DMS153 (cell line): ENCODE data around the gene ZNF480.
A peak's percentile ranks its signal among the peaks of the same experiment; 100 is the strongest.
"Not testable (repeated sequence)": the region's sequence is repeated elsewhere in the genome, so short reads cannot be mapped to it uniquely, and the experiment has no call there.

ENCODE experiments used
- DNase-seq: peaks from one replicate; lab custom pipeline; 2025; lab: John Stamatoyannopoulos, UW

The ZNF480 gene

GRCh38 chr19:52296773-52297600 is at the start of gene ZNF480:
TSS of gene ZNF480 (plus strand) at chr19:52297169. CDS start at chr19:52300413, 3,244 bp downstream.
- DNase-seq = peak; percentile 36

DNA sequence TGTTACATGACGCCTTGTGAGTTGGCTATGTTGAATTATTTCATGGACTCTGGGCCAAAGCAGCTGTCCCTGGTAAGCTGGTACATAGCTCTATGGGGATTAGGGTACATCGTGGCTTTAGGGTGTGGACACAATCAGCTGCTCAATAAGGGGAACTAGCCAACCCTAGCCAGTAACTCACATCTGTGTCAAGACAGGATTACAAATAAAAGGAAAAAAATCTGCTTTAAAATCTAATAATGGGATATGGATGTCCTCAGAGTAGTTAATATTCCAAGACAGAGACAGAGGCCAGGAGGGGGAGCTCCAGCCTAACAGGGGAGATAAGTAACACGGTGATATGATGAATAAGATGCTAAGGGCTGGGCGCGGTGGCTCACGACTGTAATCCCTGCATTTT is 48.7 kb upstream of the ZNF480 start:
- DNase-seq = no peak

GRCh38 chr19:52258426-52258825 is 38.5 kb upstream of the ZNF480 start:
- no peak for DNase-seq

DNA sequence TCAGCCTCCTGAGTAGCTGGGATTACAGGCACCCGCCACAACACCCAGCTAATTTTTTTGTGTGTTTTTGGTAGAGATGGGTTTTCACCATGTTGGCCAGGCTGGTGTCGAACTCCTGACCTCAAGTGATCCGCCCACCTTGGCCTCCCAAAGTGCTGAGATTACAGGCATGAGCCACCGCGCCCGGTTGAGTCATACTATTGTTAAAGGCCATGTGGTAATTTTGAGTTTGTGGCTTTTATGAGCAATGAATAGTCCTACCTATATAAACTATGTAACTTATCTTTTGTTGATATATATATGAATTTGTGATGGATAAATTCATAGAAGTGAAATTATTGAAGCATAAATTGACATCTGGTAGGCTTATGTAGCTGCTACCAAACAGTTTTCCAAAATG is 31.4 kb upstream of the ZNF480 start:
- not testable (repeated sequence) for DNase-seq

- peak; percentile 93 for DNase-seq
Observed at GRCh38 chr19:52269338-52270261, 27.4 kb upstream of the ZNF480 start, which contains the start of gene ZNF766. TSS of gene ZNF766 (plus strand) at chr19:52269587. CDS start at chr19:52269614, 27 bp downstream.

- no peak for DNase-seq
Observed at GRCh38 chr19:52270266-52270885, 26.6 kb upstream of the ZNF480 start.

- no peak for DNase-seq
Observed at GRCh38 chr19:52273301-52273700, 23.7 kb upstream of the ZNF480 start.

DNA sequence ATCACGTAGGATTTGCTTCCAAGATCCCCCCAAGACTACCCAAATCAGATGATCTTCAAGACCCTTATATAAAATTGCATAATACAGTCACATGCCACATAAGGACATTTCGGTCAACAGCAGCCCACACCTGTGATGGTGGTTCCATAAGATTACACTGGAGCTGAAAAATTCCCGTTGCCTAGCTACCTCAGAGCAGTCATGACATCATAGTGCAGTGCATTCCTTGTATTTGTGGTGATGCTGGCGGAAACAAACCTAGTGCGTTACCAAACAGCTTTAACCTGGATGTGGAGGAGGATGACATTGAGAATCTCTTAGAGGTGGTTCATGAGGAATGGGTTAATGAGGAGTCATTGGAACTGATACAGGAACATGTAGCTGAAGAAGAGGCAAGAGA is 22.8 kb upstream of the ZNF480 start:
- no peak for DNase-seq

DNA sequence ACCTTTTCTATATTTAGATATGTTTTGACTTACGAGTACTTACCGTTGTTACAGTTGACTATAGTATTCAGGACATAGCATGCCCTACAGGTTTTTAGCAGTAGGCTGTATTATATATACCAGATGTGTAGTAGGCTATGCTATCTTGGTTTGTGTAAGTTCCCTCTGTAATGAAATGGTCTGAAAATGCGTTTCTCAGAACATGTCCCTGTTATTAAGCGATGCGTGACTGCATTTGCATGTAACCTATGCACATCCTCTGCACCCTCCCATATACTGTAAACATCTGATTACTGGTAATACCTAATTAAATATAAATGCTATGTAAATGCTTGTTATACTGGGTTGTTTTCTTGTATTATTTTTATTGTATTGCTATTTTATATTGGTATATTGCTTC is 21.0 kb upstream of the ZNF480 start:
- DNase-seq = no peak

GRCh38 chr19:52277471-52277870 is 19.5 kb upstream of the ZNF480 start:
- no peak for DNase-seq

DNA sequence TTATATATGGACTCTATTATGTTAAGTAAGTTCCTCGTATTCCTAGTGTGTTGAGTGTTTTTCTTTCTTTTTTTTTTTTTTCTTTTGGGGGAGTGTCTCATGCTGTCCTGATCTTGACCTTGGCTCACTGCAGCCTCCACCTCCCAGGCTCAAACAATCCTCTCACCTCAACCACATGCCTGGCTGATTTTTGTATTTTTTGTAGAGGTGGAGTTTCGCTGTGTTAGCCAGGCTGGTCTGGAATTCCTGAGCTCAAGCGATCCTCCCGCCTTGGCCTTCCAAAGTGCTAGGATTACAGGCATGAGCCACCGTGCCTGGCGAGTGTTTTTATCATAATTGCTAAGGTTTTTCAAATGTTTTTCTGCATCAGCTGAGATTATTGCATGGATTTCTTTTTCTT is 10.7 kb upstream of the ZNF480 start:
- no peak for DNase-seq

DNA sequence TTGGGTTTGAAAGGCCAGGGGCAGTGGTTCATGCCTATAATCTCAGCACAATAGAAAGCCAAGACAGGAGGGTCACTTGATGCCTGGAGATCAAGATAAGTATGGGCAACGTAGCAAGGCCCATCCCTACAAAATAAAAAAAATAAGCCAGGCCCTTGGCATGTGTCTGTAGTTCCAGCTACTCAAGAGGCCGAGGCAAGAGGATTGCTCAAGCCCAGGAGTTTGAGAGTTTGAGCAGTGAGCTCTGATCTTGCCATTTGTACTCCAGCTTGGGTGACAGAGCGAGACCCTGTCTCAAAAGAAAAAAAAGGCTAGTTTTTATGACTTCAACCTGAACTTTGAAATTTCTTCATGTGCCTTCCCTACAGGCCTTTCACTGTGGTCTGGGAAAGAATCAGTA is 5.2 kb upstream of the ZNF480 start:
- DNase-seq = no peak

- not testable (repeated sequence) for DNase-seq
Observed at GRCh38 chr19:52292946-52293345, 4.0 kb upstream of the ZNF480 start.

DNA sequence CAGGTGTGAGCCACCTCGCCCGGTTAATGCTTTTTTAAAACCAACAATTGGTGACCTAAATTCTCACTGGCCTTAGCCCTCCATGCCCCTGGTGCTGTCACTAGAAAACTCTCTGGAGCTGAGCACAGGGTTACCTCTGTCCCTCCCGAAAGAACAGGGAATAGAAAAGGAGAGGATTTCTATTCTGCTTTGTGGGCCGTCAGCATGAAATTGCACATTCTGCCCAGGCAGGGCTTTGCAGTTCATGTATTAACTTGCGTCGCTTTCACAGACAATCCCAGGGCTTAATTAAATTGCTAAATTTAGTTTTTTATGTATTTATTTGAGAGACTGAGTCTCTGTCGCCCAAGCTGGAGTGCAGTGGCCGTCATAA is 583 bp upstream of the ZNF480 start:
- no peak for DNase-seq

- DNase-seq = no peak
Observed at GRCh38 chr19:52297601-52298364, 814 bp downstream of the ZNF480 start.

- no peak for DNase-seq
Observed at GRCh38 chr19:52307275-52307674, 10.3 kb downstream of the ZNF480 start.

- DNase-seq = no peak
Observed at GRCh38 chr19:52322429-52322828, 25.5 kb downstream of the ZNF480 start.

GRCh38 chr19:52331757-52332156 is 34.8 kb downstream of the ZNF480 start:
- no peak for DNase-seq

GRCh38 chr19:52335768-52336116 is 38.8 kb downstream of the ZNF480 start:
- DNase-seq = no peak

- DNase-seq = peak; percentile 73
Observed at GRCh38 chr19:52336117-52336790, 39.3 kb downstream of the ZNF480 start, which contains the start of gene ZNF610. TSS of gene ZNF610 (plus strand) at chr19:52336243. CDS start at chr19:52349173, 12,930 bp downstream.

- DNase-seq = no peak
Observed at GRCh38 chr19:52336791-52337381, 39.9 kb downstream of the ZNF480 start.
